Lower leg skin (tissue), 3 donors: ENCODE results near the gene PRICKLE2.

Source experiments
- POLR2A ChIP-seq, 2 donors: fragments of 450-650 bp; IDR thresholded peaks; one replicate each; pipeline ENCODE4 v1.6.1; 2016 to 2017; ENCODE audit warnings: antibody characterized with exemption in 2 of 2, mild to moderate bottlenecking in 1 of 2, moderate library complexity in 1 of 2
- TF ChIP-seq, protein P1 (sequence below), 3 donors: fragments of 450-650 bp; IDR thresholded peaks; one replicate each; pipeline ENCODE4 v1.5.1; 2016; ENCODE audit warnings: antibody characterized with exemption in 3 of 3, mild to moderate bottlenecking in 3 of 3, moderate library complexity in 2 of 3

GRCh38 chr3:64091501-64091900 is 133.8 kb downstream of the PRICKLE2 start:
- TF ChIP-seq, protein P1, sequence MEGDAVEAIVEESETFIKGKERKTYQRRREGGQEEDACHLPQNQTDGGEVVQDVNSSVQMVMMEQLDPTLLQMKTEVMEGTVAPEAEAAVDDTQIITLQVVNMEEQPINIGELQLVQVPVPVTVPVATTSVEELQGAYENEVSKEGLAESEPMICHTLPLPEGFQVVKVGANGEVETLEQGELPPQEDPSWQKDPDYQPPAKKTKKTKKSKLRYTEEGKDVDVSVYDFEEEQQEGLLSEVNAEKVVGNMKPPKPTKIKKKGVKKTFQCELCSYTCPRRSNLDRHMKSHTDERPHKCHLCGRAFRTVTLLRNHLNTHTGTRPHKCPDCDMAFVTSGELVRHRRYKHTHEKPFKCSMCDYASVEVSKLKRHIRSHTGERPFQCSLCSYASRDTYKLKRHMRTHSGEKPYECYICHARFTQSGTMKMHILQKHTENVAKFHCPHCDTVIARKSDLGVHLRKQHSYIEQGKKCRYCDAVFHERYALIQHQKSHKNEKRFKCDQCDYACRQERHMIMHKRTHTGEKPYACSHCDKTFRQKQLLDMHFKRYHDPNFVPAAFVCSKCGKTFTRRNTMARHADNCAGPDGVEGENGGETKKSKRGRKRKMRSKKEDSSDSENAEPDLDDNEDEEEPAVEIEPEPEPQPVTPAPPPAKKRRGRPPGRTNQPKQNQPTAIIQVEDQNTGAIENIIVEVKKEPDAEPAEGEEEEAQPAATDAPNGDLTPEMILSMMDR (IDR thresholded peaks at IDR 0.05): no peak
- TF ChIP-seq POLR2A (IDR thresholded peaks at IDR 0.05): no peak
